ENCODE results near the gene PVALEF. TPM values are rescaled to one million over a fixed set of nuclear protein-coding genes. Genes with fewer than 3 reads are reported as not detected.

The PVALEF gene
- total RNA-seq, 4 donors from 2014 or later, result not detected

DNA sequence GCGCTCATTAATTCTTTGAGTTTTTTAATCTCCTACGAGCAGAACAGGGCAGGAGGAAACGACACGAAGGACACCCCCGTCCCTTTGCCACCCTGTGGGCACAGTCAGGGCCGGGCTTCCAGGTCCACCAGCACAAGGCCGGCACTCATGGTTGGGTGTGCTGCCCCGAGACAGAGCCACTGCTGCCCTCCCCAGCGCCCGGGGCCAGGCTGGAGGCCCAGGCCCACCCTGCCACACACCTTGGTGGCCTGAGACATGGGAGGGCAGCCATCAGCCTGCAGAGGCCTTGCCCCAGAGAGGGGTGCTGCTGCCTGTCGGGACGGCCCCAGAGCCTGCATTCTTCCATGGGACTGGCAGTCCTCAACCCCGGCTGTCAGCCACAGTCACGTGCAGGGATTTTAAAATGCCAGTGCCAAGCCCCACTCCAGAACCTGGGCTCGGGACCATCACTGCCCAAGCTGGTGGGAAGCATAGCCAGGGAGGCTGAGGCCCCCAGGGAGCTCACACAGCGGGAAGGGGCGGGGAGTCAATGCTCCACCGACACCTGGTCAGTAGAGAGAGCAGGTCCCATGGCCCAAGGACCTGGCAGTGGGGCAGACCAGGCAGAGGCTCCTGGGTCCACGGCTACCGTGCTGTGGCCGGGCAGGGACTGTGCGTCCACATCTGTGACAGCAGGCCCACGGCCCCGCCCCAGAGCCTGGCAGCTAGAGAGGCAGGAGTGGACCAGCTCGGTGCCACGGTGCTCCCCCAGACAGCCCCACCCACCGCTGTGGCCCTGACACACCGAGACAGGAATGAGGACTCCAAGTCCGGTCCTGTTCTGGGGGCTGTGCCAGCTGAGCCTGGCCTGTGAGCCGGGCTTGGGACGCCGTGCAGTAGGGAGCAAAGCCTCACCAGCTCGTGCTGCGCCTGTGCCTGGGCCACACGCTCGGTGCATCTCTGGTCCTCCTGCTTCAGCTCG lies 29.9 kb downstream of the PVALEF start:
- no peak overlapping the region for H3K4me3 ChIP-seq
- no peaks in the 10 kb centered on the region for H3K4me1 ChIP-seq
- no peak for DNase-seq (ENCODE audit: low spot score in 2 of 2)
- 97% methylated on average over 15 of the region's 37 CpGs for WGBS
- TF ChIP-seq, protein P1, sequence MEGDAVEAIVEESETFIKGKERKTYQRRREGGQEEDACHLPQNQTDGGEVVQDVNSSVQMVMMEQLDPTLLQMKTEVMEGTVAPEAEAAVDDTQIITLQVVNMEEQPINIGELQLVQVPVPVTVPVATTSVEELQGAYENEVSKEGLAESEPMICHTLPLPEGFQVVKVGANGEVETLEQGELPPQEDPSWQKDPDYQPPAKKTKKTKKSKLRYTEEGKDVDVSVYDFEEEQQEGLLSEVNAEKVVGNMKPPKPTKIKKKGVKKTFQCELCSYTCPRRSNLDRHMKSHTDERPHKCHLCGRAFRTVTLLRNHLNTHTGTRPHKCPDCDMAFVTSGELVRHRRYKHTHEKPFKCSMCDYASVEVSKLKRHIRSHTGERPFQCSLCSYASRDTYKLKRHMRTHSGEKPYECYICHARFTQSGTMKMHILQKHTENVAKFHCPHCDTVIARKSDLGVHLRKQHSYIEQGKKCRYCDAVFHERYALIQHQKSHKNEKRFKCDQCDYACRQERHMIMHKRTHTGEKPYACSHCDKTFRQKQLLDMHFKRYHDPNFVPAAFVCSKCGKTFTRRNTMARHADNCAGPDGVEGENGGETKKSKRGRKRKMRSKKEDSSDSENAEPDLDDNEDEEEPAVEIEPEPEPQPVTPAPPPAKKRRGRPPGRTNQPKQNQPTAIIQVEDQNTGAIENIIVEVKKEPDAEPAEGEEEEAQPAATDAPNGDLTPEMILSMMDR (IDR thresholded peaks at IDR 0.05), result no peak
- no peak for TF ChIP-seq POLR2AphosphoS5 (IDR thresholded peaks at IDR 0.05)
- no peak for TF ChIP-seq POLR2A (IDR thresholded peaks at IDR 0.05)
- TF ChIP-seq EP300 (IDR thresholded peaks at IDR 0.05), result no peak
- peaks cover 19% of the 10 kb centered on the region for H3K36me3 ChIP-seq
- no peaks in the 10 kb centered on the region for H3K9me3 ChIP-seq
- no peak overlapping the region for H3K27ac ChIP-seq
- no peaks in the 10 kb centered on the region for H3K27me3 ChIP-seq

DNA sequence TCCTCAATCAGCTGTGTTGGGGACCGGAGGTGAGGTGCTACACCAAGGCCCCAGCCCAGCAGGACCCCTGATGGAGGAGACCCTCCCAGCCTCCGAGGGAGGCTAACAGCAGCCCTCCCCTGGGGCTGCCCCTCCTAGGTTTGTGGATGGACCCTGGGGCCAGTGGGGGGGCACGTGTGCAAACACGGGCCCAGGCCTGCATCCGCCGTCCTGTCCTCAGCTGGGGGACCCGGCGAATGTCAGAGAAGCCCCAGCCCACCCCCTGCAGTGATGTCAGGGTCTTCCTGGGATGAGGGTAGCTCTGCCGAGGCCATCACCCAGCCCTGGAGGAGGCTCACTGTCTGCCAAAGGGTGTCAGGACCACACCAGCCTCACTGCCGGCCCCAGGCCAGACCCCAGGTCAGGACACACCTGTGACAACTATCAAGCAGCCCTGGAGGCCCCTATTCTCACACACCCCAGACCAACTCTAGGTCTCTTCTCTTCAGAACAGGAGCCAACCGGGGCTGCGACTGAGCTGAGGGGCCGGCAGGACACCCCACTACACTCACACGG lies 30.7 kb downstream of the PVALEF start:
- no peak for TF ChIP-seq POLR2A (IDR thresholded peaks at IDR 0.05)
- TF ChIP-seq, protein P1 (IDR thresholded peaks at IDR 0.05), result no peak
- TF ChIP-seq POLR2AphosphoS5 (IDR thresholded peaks at IDR 0.05), result no peak
- no peak overlapping the region for H3K27ac ChIP-seq
- DNase-seq (ENCODE audit: low spot score in 2 of 2), result no peak
- H3K4me3 ChIP-seq, result no peak overlapping the region
- no peaks in the 10 kb centered on the region for H3K27me3 ChIP-seq
- H3K36me3 ChIP-seq, result peaks cover 19% of the 10 kb centered on the region
- no peaks in the 10 kb centered on the region for H3K4me1 ChIP-seq
- H3K9me3 ChIP-seq, result no peaks in the 10 kb centered on the region
- WGBS, result 80% methylated on average over 1 of the region's 14 CpGs

DNA sequence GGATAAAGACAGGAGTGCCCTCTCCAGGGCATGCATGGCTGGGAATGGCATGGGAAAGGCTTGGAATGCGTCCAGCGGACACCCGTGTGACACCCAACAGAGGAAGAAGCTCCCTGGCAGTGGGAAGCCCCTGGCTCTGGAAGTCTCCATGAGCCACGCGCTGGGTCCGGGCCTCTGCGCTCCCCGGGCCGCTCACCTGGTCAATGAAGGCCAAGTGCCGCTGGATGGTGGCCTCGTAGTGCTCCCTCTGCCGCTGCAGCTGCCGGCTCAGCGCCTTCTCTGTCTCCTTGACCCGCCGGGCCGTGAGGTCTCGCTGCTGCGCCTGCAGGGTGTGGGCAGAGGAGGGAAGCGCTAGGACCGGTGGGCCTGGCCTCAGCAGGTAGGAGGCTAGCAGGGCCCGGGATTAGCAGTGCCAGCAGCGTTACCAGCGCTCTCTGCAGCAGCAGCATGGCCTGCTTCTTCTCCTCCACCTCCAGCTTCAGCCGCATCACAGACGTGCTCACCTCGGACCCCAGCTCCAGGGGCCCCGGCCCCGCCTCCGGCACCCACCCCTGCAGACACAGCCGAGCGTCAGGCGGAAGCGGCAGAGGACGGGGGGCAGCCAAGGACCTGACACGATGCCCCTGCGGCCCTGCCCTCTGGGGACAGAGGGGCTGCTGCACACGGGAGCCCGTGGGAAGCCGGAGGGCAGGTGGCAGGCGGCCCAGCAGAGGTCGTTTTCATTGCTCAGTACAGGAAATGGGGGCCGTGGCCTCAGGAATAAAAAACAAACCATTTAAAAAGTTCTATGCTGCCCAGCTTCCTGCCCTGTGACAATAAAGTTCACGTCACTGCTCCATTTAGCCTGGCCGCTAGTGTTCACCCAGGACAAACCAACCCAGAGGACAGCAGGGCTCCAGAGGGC lies 31.4 kb downstream of the PVALEF start:
- Histone ChIP-seq H3K36me3 (peaks cover 19% of the 10 kb centered on the region), H3K27me3 (no peaks in the 10 kb centered on the region), H3K4me3 (no peak overlapping the region), H3K4me1 (no peaks in the 10 kb centered on the region), H3K9me3 (no peaks in the 10 kb centered on the region), H3K27ac (no peak overlapping the region)
- WGBS, result 91% methylated on average over 4 of the region's 45 CpGs
- no peak for DNase-seq (ENCODE audit: low spot score in 2 of 2)
- TF ChIP-seq POLR2AphosphoS5 (IDR thresholded peaks at IDR 0.05) (no peak), EP300 (IDR thresholded peaks at IDR 0.05) (no peak), POLR2A (IDR thresholded peaks at IDR 0.05) (no peak)
- TF ChIP-seq, protein P1 (IDR thresholded peaks at IDR 0.05), result no peak

DNA sequence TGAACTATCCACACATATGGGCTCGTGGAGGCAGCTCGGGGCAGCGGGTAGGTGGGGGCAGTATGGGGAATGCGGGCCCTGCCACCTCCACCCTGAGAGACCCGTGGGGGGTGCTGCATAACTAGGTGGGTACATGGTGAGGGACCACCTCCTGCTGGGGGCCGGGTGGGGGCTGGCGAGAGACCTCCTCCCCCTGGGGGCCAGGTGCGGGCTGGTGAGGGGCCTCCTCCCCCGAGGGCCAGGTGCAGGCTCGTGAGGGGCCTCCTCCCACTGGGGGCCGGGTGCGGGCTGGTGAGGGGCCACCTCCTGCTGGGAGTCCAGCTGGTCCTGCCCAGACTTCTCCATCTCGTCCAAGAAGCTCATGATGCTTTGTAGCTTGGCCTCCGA lies 32.1 kb downstream of the PVALEF start:
- WGBS, result no CpG with 5 or more reads among the region's 14 CpGs
- Histone ChIP-seq H3K36me3 (peaks cover 19% of the 10 kb centered on the region), H3K9me3 (no peaks in the 10 kb centered on the region), H3K27me3 (no peaks in the 10 kb centered on the region), H3K27ac (no peak overlapping the region), H3K4me3 (no peak overlapping the region), H3K4me1 (no peaks in the 10 kb centered on the region)
- no peak for DNase-seq (ENCODE audit: low spot score in 2 of 2)
- no peak for TF ChIP-seq EP300 (IDR thresholded peaks at IDR 0.05)
- no peak for TF ChIP-seq POLR2AphosphoS5 (IDR thresholded peaks at IDR 0.05)
- TF ChIP-seq POLR2A (IDR thresholded peaks at IDR 0.05), result no peak
- TF ChIP-seq, protein P1 (IDR thresholded peaks at IDR 0.05), result no peak
